Stimulated activated naive CD4-positive, alpha-beta T cell treated with Interleukin-2 at 50 U/mL for 16 hours (primary cell): ENCODE measurements around the gene RNU1-3.
"Not testable (repeated sequence)": the region's sequence is repeated elsewhere in the genome, so short reads cannot be mapped to it uniquely, and the experiment has no call there.

ENCODE experiments used
- DNase-seq: peaks from one replicate; lab custom pipeline; 2025; lab: John Stamatoyannopoulos, UW

RNU1-3 gene

GRCh38 chr1:16656574-16656973 is 10.2 kb downstream of the RNU1-3 start:
- DNase-seq, result not testable (repeated sequence)

GRCh38 chr1:16651560-16651959 is 15.2 kb downstream of the RNU1-3 start:
- not testable (repeated sequence) for DNase-seq

- DNase-seq, result not testable (repeated sequence)
Measured at GRCh38 chr1:16649960-16650359, 16.8 kb downstream of the RNU1-3 start.

- not testable (repeated sequence) for DNase-seq
Measured at GRCh38 chr1:16649390-16649789, 17.4 kb downstream of the RNU1-3 start.

- DNase-seq, result not testable (repeated sequence)
Measured at GRCh38 chr1:16648756-16649155, 18.0 kb downstream of the RNU1-3 start.

- DNase-seq, result not testable (repeated sequence)
Measured at GRCh38 chr1:16648250-16648649, 18.5 kb downstream of the RNU1-3 start.

GRCh38 chr1:16647179-16648176 is 19.3 kb downstream of the RNU1-3 start:
- DNase-seq, result not testable (repeated sequence)

- not testable (repeated sequence) for DNase-seq
Measured at GRCh38 chr1:16646716-16647115, 20.0 kb downstream of the RNU1-3 start.

GRCh38 chr1:16646061-16646664 is 20.6 kb downstream of the RNU1-3 start:
- not testable (repeated sequence) for DNase-seq

- not testable (repeated sequence) for DNase-seq
Measured at GRCh38 chr1:16645271-16646060, 21.3 kb downstream of the RNU1-3 start.

GRCh38 chr1:16644482-16645270 is 22.1 kb downstream of the RNU1-3 start:
- peak; percentile 94 for DNase-seq

GRCh38 chr1:16644193-16644481 is 22.6 kb downstream of the RNU1-3 start:
- no peak for DNase-seq

- DNase-seq, result not testable (repeated sequence)
Measured at GRCh38 chr1:16643476-16644192, 23.1 kb downstream of the RNU1-3 start.

- not testable (repeated sequence) for DNase-seq
Measured at GRCh38 chr1:16643001-16643411, 23.7 kb downstream of the RNU1-3 start.

GRCh38 chr1:16642025-16642966 is 24.5 kb downstream of the RNU1-3 start:
- DNase-seq, result not testable (repeated sequence)

GRCh38 chr1:16641159-16641975 is 25.4 kb downstream of the RNU1-3 start:
- DNase-seq, result not testable (repeated sequence)

- not testable (repeated sequence) for DNase-seq
Measured at GRCh38 chr1:16639091-16640031, 27.4 kb downstream of the RNU1-3 start.
